NCI-H2171 treated with DMSO at 0.1 percent for 48 hours (cell line): Measurements from ENCODE around the gene SAG.
"Not testable (repeated sequence)": the region's sequence is repeated elsewhere in the genome, so short reads cannot be mapped to it uniquely, and the experiment has no call there.

ENCODE experiments used
- DNase-seq: peaks from one replicate; lab custom pipeline; 2025; lab: John Stamatoyannopoulos, UW

The SAG gene

DNA sequence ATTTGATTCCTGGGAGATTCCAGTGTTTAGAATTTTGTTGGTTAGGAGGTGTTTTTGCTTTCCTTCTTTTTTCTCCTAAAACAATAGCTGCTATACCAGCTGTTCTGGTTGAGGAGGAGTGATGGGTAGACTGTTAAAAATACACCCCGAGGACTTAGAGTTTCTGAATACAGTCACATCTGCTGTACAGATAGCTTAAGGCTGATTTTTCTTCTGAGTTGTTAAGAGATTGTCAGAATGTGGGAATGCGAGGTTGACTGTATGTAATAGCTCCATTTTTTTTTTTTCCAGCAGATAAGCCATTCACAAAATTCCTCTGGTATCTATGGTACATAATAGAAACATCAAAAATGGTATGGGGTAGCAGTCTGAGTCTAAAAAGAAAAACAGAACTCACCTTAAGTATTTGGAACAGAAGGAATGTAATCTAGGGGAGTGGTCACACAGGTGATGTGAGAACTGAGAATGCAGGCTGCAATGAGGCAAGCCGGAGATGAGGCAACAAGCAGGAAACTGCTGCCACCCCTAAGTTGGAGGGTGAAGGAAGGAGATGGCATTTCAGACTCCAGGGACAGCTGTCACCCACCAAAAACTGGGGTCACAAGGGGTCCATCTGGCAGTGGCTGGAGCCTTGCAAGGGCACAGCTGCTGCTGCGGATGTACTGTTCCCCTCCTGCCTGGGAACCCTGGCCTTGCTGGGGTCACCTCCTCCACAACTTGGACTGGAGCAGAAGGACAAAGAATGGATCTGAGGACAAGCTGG is 49.1 kb downstream of the SAG start:
- no peak for DNase-seq

- no peak for DNase-seq
These were observed 50.7 kb downstream of the SAG start for GRCh38 chr2:233358335-233358734.

DNA sequence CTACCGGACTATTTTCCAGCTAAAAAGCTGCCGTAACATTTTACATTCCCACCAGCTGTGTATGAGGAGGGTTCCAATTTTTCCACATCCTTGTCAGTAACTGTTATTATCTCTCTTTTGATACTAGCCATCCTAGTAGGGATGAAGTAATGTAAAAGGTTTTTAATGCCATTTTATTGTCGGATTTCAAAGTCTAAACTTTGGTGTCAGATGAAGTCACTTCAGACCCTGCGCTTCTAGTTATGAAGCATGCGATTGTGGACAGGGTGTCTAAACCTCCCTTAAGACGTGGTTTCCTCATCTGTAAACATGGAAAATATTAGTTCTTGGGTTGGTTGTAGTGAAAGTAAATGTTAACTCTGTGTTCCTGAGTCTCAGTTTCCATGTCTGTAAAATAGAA is 51.3 kb downstream of the SAG start:
- DNase-seq = no peak

GRCh38 chr2:233359823-233360222 is 52.2 kb downstream of the SAG start:
- no peak for DNase-seq

DNA sequence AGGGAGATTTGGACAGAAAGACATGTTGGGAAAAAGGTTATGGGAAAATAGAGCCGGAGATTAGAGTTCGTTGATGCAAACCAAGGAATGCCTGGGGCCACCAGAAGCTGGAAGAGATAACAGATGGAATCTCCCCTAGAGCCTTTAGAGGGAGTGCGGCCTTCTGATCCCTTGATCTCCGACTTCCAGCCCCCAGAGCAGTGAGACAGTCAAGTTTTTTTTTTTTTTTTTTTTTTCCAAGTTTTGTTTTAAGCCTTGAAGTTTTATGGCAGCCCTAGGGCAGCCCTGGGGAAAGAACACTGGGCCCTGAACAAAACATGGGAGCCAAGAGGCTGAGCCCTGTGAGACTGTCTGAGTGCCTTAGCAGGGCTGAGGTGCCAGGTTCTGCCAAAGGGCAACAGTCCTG is 53.2 kb downstream of the SAG start:
- DNase-seq = no peak

GRCh38 chr2:233361297-233361696 is 53.7 kb downstream of the SAG start:
- DNase-seq = no peak

GRCh38 chr2:233362742-233363141 is 55.1 kb downstream of the SAG start:
- DNase-seq = no peak

DNA sequence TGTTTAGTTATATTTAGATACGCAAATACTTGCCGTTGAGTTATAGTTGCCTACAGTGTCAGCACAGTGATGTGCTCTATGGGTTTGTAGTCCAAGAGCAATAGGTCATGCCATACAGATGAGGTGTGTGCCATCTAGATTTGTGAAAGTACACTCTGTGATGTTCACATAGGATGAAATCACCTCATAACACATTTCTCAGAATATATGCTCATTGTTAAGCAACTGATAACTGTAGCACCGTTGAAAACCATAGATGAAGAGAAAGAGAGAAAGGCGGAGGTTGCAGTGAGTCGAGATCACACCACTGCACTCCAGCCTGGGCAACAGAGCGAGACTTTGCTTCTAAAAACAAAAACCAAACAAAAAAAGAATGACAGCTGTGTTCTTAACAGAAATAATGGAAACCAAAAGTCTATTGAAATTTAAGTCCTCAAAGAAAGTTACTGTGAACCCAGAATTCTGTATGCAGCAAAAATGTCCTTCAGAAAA is 56.2 kb downstream of the SAG start:
- DNase-seq = no peak

- DNase-seq = no peak
These were observed 58.4 kb downstream of the SAG start for GRCh38 chr2:233365861-233366520.

DNA sequence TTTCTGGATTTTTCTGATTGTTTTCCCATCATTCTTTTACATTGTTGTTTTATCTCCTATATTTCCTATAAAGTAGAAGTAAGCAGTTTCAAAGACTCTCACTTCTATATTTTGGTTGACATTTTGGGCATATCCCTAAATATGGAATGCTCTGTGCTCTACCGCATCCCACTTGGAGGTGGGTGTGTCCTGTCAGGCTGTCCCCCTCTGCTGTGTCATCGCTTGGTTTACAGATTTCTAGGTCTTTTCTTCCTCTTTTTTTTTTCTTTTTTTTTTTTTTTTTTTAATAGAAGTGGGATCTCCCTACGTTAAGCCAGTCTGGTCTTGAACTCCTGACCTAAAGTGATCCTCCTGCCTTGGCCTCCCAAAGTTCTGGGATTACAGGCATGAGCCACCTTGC is 60.0 kb downstream of the SAG start:
- no peak for DNase-seq

GRCh38 chr2:233368756-233369155 is 61.1 kb downstream of the SAG start:
- DNase-seq = no peak

DNA sequence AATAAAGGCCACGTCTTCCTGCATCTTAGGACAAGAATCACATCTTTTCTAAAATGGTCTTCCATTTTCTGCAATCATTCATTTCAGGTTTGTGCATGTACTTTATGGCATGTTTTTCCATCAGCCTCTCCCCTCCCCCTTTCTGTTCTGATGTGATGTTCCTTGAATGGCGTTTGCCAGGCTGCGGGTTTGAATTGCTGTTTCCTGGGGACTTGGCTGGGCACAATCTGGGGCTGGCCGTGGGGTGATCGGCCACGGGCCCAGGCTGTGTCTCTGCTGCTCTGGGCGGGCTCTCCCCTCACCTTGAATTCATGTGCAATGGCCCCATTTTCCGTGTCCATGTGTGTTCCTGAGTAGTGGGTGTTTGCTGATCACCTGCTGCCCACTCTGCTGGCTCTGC is 61.8 kb downstream of the SAG start:
- DNase-seq = no peak

- no peak for DNase-seq
These were observed 62.5 kb downstream of the SAG start for GRCh38 chr2:233369897-233370685.

- no peak for DNase-seq
These were observed 64.0 kb downstream of the SAG start for GRCh38 chr2:233371641-233372040.

GRCh38 chr2:233372855-233373254 is 65.2 kb downstream of the SAG start:
- DNase-seq = no peak

DNA sequence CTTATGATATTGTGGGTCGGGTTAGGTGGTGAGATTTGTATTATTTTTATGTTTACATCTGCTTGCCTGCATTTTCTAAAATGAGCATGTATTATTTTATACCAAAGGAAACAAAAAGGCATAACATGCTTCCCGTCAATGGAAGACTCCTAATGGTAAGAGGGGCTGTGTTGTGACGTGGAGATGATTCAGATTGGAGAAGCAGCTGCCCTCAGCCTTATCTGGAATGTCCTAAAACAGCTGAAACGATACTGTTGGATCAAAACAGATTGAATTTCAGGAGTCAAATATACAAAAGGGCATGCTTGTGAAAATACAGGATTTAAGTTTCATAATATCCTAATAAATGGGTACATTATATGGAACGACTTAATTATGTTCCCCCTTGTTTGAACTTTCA is 65.7 kb downstream of the SAG start:
- DNase-seq = no peak

DNA sequence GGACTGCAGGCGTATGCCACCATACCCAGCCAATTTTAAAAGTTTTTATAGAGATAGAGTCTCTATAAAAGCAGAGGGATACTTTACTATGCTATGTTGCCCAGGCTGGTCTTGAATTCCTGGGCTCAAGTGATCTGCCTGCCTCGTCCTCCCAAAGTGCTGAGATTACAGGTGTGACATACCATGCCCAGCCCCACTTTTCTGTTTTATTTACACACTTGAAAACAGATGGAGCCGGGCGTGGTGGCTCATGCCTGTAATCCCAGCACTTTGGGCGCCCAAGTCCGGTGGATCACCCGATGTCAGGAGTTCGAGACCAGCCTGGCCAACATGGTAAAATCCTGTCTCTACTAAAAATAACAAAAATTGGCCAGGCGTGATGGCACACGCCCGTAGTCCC is 67.2 kb downstream of the SAG start:
- DNase-seq = not testable (repeated sequence)

GRCh38 chr2:233375490-233376314 is 68.1 kb downstream of the SAG start:
- no peak for DNase-seq

DNA sequence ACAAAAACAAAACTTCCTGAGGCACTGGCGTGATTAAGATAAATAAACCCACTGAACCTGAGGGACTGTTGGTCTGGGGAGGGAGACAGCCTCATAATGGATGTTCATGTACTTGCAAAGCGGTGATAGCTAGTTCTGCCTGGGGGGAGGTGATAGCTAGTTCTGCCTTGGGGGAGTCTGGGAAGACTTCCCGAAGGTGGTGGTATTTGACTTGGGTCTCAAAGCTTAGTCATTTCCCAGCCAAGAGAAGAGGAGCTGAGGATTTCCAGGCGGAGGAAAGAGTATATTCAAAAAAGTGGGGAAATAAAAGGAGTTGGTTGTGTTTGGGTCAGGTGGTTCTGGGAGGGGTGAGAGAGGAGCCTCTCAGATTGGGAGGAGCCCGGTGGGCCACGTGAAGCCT is 71.4 kb downstream of the SAG start:
- no peak for DNase-seq

DNA sequence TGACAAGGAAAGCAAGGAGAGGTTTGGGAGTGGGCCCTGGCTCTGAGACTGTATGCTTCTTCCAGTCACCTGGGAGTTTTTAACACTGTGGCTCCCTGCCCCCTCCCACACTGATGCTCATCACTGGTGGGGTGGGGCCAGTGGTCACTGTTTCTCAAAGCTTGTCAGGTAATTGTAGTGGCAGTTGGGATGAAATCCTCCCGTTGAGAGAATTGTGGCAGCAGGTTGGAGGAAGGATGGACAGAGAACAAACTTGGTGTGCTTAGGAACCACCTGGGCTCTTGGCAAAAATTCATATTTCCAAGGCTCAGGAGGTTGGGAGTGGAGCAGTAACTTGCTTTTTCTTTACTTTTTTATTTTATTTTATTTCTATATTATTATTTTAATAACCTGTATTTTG is 71.8 kb downstream of the SAG start:
- DNase-seq = no peak

DNA sequence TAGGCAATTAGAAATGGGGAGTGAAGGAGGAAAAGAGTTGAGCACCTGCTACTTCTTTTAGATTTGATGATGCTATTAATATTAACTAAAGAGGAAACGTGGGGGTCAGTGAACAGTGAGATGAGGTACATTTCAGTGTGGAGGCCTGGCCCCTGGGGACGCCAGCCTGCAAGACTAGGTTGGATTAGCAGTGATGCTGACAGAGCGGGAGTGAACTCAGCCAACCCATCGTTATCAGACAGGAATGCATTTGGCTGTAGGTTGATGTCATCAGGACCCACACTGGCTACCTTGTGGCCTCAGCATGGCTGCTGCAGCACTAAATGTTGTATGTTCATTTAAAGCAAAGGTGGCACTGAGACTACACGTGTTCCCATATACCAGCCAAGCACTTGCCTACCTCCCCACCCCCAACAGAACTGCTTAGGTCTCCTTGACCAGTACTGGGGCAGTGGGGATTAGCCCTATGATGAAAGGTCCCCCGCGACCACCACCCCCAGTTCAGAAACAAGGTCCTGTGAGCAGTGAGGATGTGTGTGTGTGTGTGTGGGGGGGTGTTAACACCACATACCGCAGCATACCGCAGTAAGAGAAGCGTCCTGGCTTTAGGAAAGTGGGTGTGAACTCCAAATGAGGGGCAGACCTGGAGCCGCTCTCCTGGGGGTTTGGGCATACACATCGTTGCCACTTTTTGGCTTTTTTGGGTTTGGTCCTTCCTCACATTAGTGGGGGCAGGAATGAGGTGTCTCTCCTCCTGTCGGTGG is 72.7 kb downstream of the SAG start:
- DNase-seq = no peak
